HG02763 (cell line): Measurements from ENCODE around the gene NKG7.

Experiments
- ATAC-seq: cut with Tn5 transposase; IDR thresholded peaks from one replicate; pipeline ENCODE4 v1.9.1; 2021; ENCODE audit warnings: mild to moderate bottlenecking, moderate library complexity; ENCODE audit not compliant: unreplicated experiment

NKG7 gene

GRCh38 chr19:51338563-51339312 is 33.7 kb downstream of the NKG7 start:
- no peak for ATAC-seq

GRCh38 chr19:51337861-51338562 is 34.4 kb downstream of the NKG7 start:
- no peak for ATAC-seq

- no peak for ATAC-seq
Observed at GRCh38 chr19:51337141-51337860, 35.2 kb downstream of the NKG7 start.

- ATAC-seq, result no peak
Observed at GRCh38 chr19:51333836-51334460, 38.5 kb downstream of the NKG7 start.

GRCh38 chr19:51331716-51332115 is 40.7 kb downstream of the NKG7 start:
- no peak for ATAC-seq

GRCh38 chr19:51331193-51331592 is 41.3 kb downstream of the NKG7 start:
- no peak for ATAC-seq

GRCh38 chr19:51330366-51330765 is 42.1 kb downstream of the NKG7 start:
- no peak for ATAC-seq

GRCh38 chr19:51329411-51329810 is 43.0 kb downstream of the NKG7 start:
- no peak for ATAC-seq

- no peak for ATAC-seq
Observed at GRCh38 chr19:51327066-51328001, 45.1 kb downstream of the NKG7 start.

GRCh38 chr19:51326216-51327065 is 46.0 kb downstream of the NKG7 start:
- no peak for ATAC-seq

GRCh38 chr19:51325161-51325976 is 47.1 kb downstream of the NKG7 start:
- ATAC-seq, result no peak

- ATAC-seq, result no peak
Observed at GRCh38 chr19:51324167-51324481, 48.3 kb downstream of the NKG7 start.

GRCh38 chr19:51323481-51324166 is 48.8 kb downstream of the NKG7 start:
- ATAC-seq, result no peak

- no peak for ATAC-seq
Observed at GRCh38 chr19:51321799-51322198, 50.7 kb downstream of the NKG7 start.
